Measurements from ENCODE around the gene CNPY1.

DNA sequence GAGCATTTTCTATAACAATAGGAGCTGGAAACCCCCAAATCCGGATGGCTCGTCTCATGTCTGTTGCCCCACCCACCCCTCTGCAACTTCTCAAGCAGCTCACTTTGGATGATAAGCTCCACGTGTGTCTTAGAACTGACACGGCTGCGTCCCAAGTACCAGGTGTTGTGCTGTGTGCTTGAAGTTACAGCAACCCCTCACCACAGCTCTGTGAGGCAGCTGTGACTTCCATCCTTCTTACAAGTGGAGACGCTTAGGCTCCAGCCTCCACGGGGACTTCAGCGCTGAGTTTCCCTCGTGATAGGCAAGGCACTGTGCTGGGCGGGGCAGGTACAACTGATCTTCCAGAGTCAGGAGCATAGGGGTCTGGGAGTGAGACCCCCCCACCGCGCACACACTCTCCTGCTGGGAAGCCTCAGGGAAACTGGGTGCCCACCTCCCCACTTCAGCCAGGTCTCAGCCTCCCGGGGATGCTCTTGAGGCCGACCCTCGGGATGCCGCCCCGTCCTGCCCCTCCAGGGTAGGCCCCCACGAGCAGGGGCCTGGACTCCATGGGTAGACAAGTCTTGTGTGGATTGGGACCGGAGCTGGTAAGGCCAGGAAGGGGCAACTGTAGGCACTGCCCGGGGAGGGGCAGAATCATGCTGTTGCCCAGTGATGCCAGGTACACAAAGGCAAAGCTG lies 57.1 kb downstream of the CNPY1 start:
- no peak for TF ChIP-seq POLR2A (IDR thresholded peaks at IDR 0.05; ENCODE audit: low read length)
- TF ChIP-seq GATA1 (IDR thresholded peaks at IDR 0.05; ENCODE audit: low read depth, low read length) = no peak

Measured in erythroblast (primary cell).